GM12878 (cell line): ENCODE results near the gene ZNF808.

Source experiments
- RFX5 ChIP-seq: IDR thresholded peaks from 2 replicates; pipeline ENCODE4 v1.6.1; 2011; ENCODE audit warnings: low read depth, low read length, improper control_type of control experiment
- TF ChIP-seq, protein P1 (sequence below), 3 experiments: IDR thresholded peaks in 2 of 3; conservative IDR thresholded peaks in 1 of 3; 2 replicates each; pipeline ENCODE4 v1.5.1; 2011; ENCODE audit warnings: low read depth in 3 of 3, low read length in 3 of 3, mild to moderate bottlenecking in 3 of 3, control low read depth in 2 of 3, moderate library complexity in 2 of 3, inconsistent platforms in 1 of 3, mixed read lengths in 1 of 3; ENCODE audit not compliant: control insufficient read depth in 2 of 3, insufficient read depth in 1 of 3; ENCODE audit errors: extremely low read depth in 1 of 3
- TF ChIP-seq, protein P2 (sequence below): fragments of 450-650 bp; formaldehyde crosslinking; IDR thresholded peaks from 2 replicates; pipeline ENCODE4 v1.5.0; 2022; ENCODE audit warnings: mild to moderate bottlenecking, missing genetic modification characterization

DNA sequence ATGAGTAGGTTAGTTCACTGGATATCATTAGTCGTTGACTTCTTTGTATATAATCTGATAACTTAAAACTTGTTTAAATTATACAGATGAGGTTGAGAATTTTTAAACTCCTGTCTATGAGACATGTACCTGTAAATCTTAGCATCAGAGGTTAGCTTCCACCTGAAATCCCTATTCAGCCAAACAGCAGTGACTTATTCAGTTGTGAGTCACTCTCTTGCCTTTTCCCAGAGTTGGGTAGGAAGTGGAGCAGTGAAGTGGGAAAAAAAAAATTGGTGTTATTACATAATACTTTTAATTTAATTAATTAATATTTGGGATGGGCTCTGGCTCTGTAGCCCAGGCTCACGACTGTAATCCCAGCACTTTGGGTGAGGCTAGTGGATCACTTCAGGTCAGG lies 75.5 kb downstream of the ZNF808 start:
- TF ChIP-seq, protein P1, sequence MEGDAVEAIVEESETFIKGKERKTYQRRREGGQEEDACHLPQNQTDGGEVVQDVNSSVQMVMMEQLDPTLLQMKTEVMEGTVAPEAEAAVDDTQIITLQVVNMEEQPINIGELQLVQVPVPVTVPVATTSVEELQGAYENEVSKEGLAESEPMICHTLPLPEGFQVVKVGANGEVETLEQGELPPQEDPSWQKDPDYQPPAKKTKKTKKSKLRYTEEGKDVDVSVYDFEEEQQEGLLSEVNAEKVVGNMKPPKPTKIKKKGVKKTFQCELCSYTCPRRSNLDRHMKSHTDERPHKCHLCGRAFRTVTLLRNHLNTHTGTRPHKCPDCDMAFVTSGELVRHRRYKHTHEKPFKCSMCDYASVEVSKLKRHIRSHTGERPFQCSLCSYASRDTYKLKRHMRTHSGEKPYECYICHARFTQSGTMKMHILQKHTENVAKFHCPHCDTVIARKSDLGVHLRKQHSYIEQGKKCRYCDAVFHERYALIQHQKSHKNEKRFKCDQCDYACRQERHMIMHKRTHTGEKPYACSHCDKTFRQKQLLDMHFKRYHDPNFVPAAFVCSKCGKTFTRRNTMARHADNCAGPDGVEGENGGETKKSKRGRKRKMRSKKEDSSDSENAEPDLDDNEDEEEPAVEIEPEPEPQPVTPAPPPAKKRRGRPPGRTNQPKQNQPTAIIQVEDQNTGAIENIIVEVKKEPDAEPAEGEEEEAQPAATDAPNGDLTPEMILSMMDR (IDR thresholded peaks at IDR 0.05 in 2 of 3, conservative IDR thresholded peaks at IDR 0.05 in 1 of 3; ENCODE audit: control insufficient read depth in 2 of 3, extremely low read depth in 1 of 3, insufficient read depth in 1 of 3, low read depth in 3 of 3, low read length in 3 of 3) = no peak
- no peak for TF ChIP-seq RFX5
- TF ChIP-seq, protein P2, sequence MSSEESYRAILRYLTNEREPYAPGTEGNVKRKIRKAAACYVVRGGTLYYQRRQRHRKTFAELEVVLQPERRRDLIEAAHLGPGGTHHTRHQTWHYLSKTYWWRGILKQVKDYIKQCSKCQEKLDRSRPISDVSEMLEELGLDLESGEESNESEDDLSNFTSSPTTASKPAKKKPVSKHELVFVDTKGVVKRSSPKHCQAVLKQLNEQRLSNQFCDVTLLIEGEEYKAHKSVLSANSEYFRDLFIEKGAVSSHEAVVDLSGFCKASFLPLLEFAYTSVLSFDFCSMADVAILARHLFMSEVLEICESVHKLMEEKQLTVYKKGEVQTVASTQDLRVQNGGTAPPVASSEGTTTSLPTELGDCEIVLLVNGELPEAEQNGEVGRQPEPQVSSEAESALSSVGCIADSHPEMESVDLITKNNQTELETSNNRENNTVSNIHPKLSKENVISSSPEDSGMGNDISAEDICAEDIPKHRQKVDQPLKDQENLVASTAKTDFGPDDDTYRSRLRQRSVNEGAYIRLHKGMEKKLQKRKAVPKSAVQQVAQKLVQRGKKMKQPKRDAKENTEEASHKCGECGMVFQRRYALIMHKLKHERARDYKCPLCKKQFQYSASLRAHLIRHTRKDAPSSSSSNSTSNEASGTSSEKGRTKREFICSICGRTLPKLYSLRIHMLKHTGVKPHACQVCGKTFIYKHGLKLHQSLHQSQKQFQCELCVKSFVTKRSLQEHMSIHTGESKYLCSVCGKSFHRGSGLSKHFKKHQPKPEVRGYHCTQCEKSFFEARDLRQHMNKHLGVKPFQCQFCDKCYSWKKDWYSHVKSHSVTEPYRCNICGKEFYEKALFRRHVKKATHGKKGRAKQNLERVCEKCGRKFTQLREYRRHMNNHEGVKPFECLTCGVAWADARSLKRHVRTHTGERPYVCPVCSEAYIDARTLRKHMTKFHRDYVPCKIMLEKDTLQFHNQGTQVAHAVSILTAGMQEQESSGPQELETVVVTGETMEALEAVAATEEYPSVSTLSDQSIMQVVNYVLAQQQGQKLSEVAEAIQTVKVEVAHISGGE = no peak
